PC-3 (cell line): ENCODE measurements around the gene ANKRD2.

Experiments
- CTCF ChIP-seq: fragments of 300-600 bp; sonication (generic); conservative IDR thresholded peaks from 2 replicates; pipeline ENCODE4 v1.5.1; 2017; ENCODE audit warnings: antibody characterized with exemption, low read depth, mild to moderate bottlenecking, low read length
- EZH2 ChIP-seq: fragments of 300-600 bp; sonication (generic); IDR thresholded peaks from one replicate; pipeline ENCODE4 v1.6.1; 2017; ENCODE audit warnings: antibody characterized with exemption, mild to moderate bottlenecking, low read length; ENCODE audit not compliant: unreplicated experiment

GRCh38 chr10:97525086-97525485, 47.5 kb upstream of the ANKRD2 start:
- TF ChIP-seq CTCF (no peak), EZH2 (no peak)
